Measurements from ENCODE around the gene FASTKD3. TPM values are rescaled to one million over a fixed set of nuclear protein-coding genes. Genes with fewer than 3 reads are reported as not detected.

Gene FASTKD3
- polyA plus RNA-seq, 3 donors = 3.4 to 13.3 (median 8.4) TPM

- H3K27ac ChIP-seq (ENCODE audit: low read depth, low read length) = no peak overlapping the region
- WGBS, 3 donors = 38 to 39% (median 38%) methylated on average over 9 of the region's 9 CpGs
Measured at GRCh38 chr5:7816535-7816901, 52.3 kb downstream of the FASTKD3 start.

GRCh38 chr5:7815892-7816534, 52.8 kb downstream of the FASTKD3 start:
- 8 to 19% (median 12%) methylated on average over 12 of the region's 12 CpGs for WGBS, 3 donors
- no peak overlapping the region for H3K27ac ChIP-seq (ENCODE audit: low read depth, low read length)

- 88 to 94% (median 92%) methylated on average over 10 of the region's 10 CpGs for WGBS, 3 donors
- no peak overlapping the region for H3K27ac ChIP-seq (ENCODE audit: low read depth, low read length)
Measured at GRCh38 chr5:7814816-7815215, 54.0 kb downstream of the FASTKD3 start.

GRCh38 chr5:7813576-7813975, 55.3 kb downstream of the FASTKD3 start:
- WGBS, 3 donors = 60 to 86% (median 61%) methylated on average over 3 of the region's 3 CpGs
- no peak overlapping the region for H3K27ac ChIP-seq (ENCODE audit: low read depth, low read length)

GRCh38 chr5:7813007-7813406, 55.8 kb downstream of the FASTKD3 start:
- 44 to 64% (median 48%) methylated on average over 2 of the region's 2 CpGs for WGBS, 3 donors
- no peak overlapping the region for H3K27ac ChIP-seq (ENCODE audit: low read depth, low read length)

GRCh38 chr5:7811715-7812114, 57.1 kb downstream of the FASTKD3 start:
- WGBS, 3 donors = 41 to 80% (median 49%) methylated on average over 5 of the region's 5 CpGs
- H3K27ac ChIP-seq (ENCODE audit: low read depth, low read length) = no peak overlapping the region

Other genes with a start within 250 kb of the FASTKD3 start
- 1 to 10 TPM in 1 of 3 donors, under 1 TPM in 1, not detected in 1; 0.19 to 1.6 TPM for gene CFAP90, start 17.9 kb downstream of the FASTKD3 start, polyA plus RNA-seq
- gene MTRR, start 117 bp upstream of the FASTKD3 start, polyA plus RNA-seq = 10 to 100 TPM; 11.5 to 27.0 (median 26.7) TPM

Data from adipose tissue (tissue), 3 donors.